Fibroblast of mammary gland (primary cell): ENCODE results near the gene TMEM121B.

Source experiments
- DNase-seq: peaks from one replicate; pipeline ENCODE4 v3.0.0-alpha.2; 2010; ENCODE audit warnings: low read depth
- H3K4me3 ChIP-seq: 2 replicates; pipeline ENCODE4 v1.5.1; 2011; ENCODE audit warnings: low read depth, mild to moderate bottlenecking, low read length, moderate library complexity; ENCODE audit not compliant: control insufficient read depth
- TF ChIP-seq, protein P1 (sequence below): conservative IDR thresholded peaks from 2 replicates; pipeline ENCODE4 v1.5.1; 2011; ENCODE audit warnings: low read depth, low read length, inconsistent platforms; ENCODE audit not compliant: control insufficient read depth, insufficient read depth

TMEM121B gene

GRCh38 chr22:17140022-17140421 is 18.9 kb upstream of the TMEM121B start:
- H3K4me3 ChIP-seq: no peak overlapping the region
- TF ChIP-seq, protein P1, sequence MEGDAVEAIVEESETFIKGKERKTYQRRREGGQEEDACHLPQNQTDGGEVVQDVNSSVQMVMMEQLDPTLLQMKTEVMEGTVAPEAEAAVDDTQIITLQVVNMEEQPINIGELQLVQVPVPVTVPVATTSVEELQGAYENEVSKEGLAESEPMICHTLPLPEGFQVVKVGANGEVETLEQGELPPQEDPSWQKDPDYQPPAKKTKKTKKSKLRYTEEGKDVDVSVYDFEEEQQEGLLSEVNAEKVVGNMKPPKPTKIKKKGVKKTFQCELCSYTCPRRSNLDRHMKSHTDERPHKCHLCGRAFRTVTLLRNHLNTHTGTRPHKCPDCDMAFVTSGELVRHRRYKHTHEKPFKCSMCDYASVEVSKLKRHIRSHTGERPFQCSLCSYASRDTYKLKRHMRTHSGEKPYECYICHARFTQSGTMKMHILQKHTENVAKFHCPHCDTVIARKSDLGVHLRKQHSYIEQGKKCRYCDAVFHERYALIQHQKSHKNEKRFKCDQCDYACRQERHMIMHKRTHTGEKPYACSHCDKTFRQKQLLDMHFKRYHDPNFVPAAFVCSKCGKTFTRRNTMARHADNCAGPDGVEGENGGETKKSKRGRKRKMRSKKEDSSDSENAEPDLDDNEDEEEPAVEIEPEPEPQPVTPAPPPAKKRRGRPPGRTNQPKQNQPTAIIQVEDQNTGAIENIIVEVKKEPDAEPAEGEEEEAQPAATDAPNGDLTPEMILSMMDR: no peak
- DNase-seq: no peak

- TF ChIP-seq, protein P1: no peak
- H3K4me3 ChIP-seq: no peak overlapping the region
- DNase-seq: no peak
These were observed 17.4 kb upstream of the TMEM121B start for GRCh38 chr22:17138513-17138912.

- no peak overlapping the region for H3K4me3 ChIP-seq
- DNase-seq: no peak
- TF ChIP-seq, protein P1: no peak
These were observed 16.8 kb upstream of the TMEM121B start for GRCh38 chr22:17137861-17138425.

DNA sequence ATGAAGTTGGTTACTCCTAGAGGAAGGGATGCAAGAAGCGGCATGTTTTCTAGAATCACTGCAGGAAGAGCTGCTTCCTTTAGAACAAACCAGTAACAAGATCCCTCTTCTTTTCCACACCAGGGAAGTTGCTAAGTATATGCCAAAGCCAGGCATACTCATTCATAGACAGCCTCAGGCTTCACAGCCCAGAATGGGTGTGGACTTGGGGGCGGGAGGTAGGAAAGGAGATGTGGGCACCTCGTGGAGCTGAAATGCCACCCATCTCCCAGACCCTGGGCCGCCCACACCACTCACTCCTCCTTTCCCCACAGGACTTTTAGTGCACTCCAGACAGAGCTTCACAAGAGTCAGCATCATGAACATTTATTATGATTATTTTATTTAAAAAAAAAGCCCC is 16.0 kb upstream of the TMEM121B start:
- no peak for DNase-seq
- no peak overlapping the region for H3K4me3 ChIP-seq
- TF ChIP-seq, protein P1: no peak

DNA sequence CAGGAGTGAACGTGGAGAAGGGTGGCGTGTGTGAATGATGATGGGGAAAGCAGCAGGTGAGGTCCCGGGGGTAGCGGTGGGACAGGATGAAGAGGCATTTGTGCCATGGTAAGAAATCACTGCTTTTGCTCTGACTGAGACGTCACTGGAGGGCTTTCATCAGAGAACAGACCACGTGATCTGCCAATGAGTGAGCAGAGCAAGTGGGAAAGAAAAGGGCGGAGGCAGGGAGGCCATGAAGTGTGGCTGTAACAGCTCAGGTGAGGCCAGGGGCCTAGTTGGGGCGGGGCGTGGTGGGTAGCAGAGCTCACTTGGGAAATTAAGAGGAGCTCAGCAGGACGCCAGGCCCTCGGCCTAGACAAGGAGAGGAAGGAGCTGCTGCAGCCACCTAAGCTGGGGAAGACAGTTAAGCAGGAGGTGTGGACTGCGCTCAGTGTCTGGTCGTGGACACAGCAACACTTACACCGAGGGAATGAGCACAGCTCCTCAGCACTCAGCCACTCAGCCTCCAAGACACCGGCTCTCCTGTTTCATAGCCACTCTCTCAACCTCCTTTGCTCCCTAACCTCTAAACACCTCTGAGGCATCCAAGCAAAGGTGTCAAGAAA is 14.1 kb upstream of the TMEM121B start:
- DNase-seq: no peak
- TF ChIP-seq, protein P1: no peak
- no peak overlapping the region for H3K4me3 ChIP-seq

- no peak overlapping the region for H3K4me3 ChIP-seq
- TF ChIP-seq, protein P1: no peak
- no peak for DNase-seq
These were observed 12.0 kb upstream of the TMEM121B start for GRCh38 chr22:17133137-17133536.
